Gastroesophageal sphincter (tissue), 2 donors: ENCODE results near the gene FCN1.

ENCODE experiments used
- EP300 ChIP-seq: sonication (generic); formaldehyde crosslinking; IDR thresholded peaks from one replicate; pipeline ENCODE4 v1.6.1; 2017; ENCODE audit warnings: antibody characterized with exemption, mild to moderate bottlenecking
- POLR2A ChIP-seq, 2 donors: fragments of 450-650 bp; IDR thresholded peaks; one replicate each; pipeline ENCODE4 v1.6.1; 2017; ENCODE audit warnings: antibody characterized with exemption in 2 of 2, mild to moderate bottlenecking in 2 of 2, moderate library complexity in 1 of 2
- POLR2AphosphoS5 ChIP-seq: sonication (generic); formaldehyde crosslinking; IDR thresholded peaks from one replicate; pipeline ENCODE4 v1.6.1; 2017; ENCODE audit warnings: antibody characterized with exemption

DNA sequence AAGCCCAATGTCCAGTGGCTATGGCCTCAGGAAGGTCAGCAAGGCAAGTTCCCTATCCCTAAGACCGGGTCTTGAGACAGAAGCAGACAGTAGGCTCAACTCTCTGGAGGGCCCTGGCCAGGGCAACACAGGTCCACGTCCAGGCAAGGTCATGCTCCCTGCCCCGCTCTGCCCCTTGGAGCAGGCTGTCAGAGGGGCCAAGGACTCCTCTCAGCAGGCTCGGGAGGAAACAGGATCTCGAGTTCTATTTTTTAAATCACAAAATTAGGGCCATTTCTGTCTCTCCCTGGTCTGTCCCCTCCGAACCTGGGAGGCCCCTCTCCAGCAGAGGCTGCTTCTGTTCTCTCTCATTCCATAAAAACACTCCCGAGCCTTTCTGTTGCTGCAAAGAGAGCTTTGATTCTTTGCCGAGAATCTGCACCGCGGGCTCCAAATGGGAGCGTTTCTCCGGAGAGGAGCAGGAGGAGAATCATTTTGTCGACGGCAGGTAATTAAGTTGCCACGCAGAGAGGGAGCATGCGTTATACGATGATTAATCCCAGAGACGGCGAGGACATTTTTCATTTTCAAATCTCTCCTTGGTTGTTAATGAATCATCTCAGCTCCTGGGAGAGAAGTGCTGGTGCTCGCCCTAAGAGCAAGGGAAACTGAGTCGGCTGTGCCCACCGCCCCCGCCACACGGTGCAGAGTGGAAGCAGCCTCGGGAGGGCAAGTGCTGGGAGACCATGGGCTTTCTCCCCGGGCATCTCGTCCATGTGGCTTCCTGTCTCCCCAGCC, 24.5 kb upstream of the FCN1 start:
- TF ChIP-seq POLR2AphosphoS5 (no peak), POLR2A (IDR thresholded peaks at IDR 0.05) (no peak), EP300 (no peak)
